Measurements from ENCODE around the gene CSTB.
"Not testable (repeated sequence)": the region's sequence is repeated elsewhere in the genome, so short reads cannot be mapped to it uniquely, and the experiment has no call there.

Gene CSTB, protein sequence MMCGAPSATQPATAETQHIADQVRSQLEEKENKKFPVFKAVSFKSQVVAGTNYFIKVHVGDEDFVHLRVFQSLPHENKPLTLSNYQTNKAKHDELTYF

DNA sequence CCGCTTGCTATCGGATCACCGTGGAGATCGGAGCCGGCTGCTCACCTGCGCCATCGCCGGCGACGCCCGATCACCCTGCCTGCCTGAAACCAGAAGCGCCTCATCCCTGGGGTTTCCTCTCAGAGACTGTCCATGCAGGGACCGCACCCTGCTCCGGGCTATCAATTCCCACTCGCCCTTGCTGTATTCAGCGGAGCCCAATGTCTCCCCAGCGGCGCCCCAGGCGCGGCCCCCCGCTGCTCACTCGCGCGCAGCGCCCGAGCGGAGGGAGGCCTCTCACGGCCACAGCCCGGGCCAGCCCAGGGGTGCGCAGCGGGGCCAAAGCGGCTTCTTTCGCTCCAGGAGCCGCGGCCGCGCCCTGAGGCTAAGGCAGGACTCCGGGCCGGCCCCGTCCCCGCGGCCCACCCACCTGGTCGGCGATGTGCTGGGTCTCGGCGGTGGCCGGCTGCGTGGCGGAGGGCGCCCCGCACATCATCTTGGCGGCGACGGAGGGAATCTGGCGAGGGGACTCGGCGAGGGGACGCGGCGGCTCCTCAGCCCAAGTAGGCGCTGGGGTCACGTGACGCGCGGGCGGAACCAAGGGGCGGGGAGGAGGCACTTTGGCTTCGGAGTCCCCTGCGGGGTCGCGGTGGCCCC lies at the start of gene CSTB:
Gene CSTB, minus strand, starts transcription at position 514 of the 636 bp plus-strand sequence. Its CDS starts 39 bp downstream, at position 475.
- DNase-seq (ENCODE audit: low read depth): peak; percentile 76

DNA sequence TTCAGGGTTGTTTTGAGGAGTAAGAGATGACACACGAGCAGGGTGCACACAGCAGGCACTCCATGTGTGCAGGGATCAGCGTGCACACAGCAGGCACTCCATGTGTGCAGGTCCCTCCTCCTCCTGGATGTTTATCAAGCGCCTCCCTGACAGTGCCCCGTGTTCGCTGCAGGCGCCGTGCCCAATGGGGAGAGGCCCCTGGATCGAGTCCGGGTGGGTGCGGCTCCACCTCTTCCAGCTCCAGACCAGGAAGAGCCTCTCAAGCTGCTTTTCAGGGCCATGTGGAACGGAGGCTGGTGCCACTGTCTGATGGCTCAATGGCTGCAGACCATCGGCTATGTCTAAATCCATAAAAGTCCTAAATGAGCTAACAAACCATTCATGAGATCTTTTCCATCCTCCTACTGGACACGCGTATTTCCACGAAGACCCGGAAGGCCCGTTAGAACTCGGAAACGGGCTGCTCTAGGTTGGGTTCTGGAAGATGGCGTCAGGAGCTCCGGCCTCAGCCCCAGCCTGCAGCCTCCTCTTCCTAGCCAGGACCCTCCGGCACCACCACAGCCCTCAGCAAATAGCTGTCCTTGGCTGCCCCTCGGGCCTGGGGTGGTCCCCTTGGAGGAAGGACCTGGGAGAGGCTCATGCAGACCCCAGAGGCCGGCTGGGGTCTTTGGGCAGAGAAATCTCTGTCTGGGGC lies 49.3 kb upstream of the CSTB start:
- no peak for DNase-seq (ENCODE audit: low read depth)

DNA sequence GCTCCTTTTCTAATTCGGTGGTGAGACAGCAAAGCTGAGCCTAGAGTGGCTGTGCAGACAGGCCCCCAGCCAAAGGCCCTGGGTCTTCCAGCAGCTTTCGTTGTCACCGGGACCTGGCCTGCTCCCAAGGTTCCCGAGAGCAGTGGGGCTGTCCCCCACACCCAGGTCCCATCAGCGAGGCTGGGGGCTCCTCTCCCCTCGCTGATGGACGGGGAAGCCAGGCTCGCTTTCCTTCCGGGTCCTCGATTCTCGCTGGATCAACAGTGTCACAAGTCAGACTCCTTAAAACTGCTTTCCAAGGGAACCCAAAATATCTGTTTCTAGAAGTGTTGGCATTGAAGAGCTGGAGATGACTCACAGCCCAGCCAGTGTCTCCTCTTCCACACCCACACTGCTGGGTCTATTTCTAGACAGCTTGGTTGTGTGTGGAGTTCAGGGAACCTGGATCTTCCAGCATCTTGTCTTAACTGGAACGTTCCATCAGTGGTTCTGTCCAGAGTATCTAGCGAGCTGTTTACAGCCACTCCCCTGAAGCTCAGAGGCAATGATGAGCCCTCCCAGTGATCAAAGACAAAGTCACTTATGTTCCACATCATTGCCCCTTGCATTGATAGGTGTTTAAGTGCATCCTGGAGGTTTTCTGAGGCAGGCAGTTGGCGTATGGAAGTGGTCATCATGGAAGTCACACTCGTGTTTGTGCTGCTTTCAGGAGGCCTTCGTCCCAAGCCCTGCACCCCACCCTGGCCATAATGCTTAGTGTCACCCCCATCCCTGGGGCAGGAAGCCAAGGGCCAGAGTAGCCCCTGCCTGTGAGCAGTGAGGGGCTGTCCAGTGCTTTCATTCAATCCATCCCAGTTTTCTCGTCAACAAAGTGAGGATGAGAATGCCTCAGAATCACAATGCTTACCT lies 48.5 kb upstream of the CSTB start:
- DNase-seq (ENCODE audit: low read depth): no peak

DNA sequence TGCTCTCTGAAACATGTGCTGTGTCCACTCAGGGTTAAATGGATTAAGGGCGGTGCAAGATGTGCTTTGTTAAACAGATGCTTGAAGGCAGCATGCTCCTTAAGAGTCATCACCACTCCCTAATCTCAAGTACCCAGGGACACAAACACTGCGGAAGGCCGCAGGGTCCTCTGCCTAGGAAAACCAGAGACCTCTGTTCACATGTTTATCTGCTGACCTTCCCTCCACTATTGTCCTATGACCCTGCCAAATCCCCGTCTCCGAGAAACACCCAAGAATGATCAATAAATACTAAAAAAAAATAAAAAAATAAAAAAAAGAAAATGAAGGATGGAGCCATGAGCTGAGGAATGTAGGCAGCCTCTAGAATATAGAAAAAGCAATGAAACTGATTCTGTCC lies 46.6 kb upstream of the CSTB start:
- not testable (repeated sequence) for DNase-seq (ENCODE audit: low read depth)

DNA sequence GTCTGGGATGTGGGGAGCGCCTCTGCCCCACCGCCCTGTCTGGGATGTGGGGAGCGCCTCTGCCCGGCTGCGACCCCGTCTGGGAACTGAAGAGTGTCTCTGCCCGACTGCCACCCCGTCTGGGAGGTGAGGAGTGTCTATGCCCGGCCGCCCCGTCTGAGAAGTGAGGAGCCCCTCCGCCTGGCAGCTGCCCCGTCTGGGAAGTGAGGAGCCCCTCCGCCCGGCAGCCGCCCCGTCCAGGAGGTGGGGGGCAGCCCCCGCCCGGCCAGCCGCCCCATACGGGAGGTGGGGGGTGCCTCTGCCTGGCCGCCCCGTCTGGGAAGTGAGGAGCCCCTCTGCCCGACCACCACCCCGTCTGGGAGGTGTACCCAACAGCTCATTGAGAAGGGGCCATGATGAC lies 46.1 kb upstream of the CSTB start:
- DNase-seq (ENCODE audit: low read depth): not testable (repeated sequence)

DNA sequence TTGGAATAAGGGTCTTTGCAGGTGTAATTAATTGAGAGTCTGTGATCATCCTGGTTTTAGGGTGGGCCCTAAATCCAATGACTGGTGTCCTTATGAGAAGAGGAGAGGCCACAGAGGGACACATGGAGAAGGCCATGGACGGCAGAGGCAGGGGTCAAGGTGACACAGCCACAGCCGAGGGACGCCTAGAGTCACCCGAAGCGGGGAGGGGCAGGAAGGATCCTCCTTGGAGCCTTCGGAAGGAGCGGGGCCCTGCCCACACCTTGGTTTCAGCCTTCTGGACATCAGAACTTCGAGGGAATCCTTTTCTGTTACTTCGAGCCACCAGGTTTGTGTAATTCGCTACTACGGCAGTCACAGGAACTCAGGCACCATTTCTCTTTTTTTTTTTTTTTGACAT lies 44.4 kb upstream of the CSTB start:
- no peak for DNase-seq (ENCODE audit: low read depth)

DNA sequence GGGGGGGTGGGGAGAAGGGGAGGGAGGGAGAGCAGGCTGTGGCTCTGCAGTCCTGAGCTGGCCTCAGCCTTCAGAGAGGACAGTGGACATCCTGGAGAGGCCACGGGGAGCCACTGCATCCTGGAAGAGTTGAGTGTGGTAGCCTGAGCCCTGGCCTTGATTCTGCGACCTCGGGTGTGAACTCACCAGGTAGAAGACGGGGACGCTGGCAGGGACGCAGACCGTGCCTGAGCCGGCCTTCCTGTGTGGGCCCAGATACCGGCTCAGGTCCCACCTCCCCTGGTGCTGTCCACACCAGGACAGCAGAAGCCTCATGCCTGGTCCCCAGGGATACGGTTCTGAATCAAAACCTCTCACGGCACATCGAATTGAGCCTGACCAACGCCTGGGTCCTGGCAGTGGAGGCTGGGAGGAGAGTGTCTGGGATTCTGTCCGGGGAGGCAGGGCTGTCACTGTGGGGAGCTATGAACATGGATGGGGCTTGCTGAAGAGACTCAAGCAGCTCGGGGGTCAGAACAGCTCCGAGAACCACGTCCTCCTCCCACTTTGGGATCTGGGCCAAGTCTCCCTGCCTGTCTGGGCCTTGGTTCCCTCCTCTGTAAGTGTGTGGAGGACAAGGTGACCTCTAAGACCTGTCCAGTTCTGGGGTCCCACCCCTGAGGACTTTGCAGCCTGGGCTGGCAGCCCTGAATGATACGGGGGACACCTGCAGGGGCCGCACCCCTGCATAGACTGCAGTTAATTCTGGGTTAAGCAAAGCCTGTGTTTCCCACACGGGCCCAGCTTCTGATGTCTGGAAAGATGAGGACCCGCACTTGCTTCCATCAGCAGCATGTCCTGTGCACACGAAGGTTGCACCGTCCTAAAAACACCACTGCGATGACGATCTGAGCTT lies 43.6 kb upstream of the CSTB start:
- DNase-seq (ENCODE audit: low read depth): no peak

DNA sequence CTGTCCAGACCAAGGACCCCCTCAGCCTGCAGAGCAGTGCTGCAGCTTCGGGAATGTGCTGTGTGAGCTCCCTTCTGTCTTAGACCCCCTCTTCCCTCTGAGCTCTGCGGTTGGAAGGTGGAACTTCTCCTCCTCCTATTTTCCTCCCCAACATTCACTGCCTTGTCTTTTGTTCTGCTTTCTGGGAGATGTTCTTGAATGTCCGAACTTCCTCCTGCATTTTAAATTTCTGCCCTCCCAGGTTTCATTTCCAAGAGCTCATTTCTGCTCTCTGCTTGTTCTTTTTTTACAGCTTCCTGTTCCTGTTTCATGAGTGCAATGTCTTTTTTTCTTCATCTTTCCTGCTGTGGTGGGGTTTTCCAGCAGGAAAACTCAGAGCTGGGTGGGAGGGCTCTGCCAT lies 42.6 kb upstream of the CSTB start:
- no peak for DNase-seq (ENCODE audit: low read depth)

DNA sequence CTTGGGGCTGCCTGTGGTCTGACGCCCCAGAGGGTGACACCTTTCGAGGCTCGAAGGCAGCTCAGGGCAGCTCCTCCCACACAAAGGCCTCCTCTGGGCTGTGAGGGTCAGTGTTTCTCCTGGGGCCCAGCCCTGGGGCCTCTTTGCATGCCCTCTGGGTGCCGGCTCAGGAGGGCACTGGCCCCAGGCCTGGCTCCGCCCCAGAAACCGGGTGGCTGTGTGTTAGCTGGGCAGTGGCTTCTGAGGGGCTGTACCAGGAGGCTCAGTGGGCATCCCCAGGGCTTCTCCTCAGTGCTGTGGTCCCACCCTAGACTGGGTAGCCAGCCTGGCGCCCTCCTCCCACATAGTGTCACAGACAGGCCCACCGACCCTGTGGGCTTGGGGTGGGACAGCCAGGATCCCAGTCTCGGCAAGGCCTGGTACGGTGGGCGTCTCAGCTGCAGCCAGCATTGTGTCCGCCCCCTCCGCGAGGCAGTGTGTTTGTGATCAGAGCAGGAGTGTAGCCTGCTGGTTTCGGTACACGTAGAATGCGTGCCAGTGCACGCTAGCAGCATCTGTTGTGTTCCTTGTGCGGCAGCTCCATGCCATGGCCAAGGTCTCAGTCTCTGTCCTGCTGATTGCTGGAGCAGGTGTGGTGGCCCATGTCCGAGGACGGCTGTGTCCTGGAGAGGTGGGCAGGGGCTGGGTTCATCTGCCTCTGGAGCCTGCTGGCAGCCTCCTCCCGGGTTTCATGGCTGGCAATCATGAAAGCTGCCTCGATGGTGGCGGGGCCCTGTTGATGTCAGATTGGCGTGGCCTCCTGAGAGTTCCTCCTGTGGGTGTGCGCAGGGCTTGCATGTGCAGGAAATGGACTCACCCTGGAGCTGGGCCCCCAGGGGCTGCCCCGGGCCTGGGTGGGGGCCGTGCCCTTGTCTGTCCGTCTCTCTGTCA lies 41.3 kb upstream of the CSTB start:
- DNase-seq (ENCODE audit: low read depth): no peak

DNA sequence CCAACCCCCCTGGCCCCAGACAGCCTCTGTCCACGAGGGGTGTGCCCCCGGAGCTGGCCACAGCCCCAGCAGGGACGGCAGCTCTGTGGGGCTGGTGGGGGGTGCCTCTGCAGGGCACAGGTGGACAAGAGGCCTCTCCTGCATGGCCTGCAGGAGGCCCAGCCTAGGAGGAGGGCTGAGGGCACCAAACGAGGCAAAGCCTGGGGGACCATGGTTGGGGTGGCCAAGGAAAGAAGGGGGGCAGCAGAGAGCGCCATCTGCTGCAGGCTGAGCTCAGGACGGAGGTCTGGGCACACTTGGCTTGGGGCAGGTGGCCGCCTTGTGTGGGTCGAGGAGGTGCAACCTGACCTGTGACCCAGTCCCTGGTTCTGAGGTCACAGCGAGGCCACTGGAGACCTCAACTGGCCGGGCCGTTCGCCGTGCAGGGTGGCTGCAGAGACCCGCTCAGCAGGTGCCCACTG lies 40.5 kb upstream of the CSTB start:
- no peak for DNase-seq (ENCODE audit: low read depth)

DNA sequence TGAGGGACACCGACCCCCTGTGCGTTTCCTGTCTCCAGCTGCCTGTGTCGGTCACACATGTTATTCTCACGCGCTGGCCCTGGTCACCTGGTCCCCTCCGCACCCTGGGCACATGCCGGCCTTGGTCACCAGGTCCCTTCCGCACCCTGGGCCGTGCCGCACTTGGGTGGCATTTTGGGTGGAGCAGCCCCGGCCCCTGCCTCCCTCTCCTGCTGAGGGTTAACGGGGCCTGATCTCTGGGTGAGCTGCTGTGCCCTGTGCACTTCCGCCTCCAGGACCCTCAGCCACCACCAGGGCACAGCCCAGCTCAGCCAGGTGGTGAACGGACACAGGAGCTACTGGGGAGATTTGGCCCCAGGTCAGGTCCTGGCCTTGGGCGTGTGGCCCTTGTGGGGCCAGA lies 39.9 kb upstream of the CSTB start:
- DNase-seq (ENCODE audit: low read depth): no peak

DNA sequence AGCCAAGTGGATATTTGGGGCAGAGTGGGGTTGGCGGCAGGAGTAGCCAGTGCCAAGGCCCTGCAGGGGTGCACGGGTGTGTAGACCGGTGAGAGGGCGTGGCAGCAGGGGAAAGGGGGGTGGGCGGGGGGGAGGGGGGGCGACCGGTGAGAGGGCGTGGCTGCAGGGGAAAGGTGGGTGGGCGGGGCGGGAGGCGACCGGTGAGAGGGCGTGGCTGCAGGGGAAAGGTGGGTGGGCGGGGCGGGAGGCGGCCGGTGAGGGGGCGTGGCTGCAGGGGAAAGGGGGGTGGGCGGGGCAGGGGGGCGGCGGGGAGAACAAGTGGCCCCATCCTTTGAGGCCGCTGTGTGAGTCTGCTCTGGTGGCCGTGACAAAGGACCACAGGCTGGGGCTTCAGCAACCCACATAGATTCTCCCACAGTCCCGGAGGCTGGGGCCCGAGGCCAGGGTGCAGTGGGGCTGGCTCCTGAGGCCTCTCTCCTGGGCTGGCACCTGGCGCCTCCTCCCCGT lies 39.1 kb upstream of the CSTB start:
- no peak for DNase-seq (ENCODE audit: low read depth)

DNA sequence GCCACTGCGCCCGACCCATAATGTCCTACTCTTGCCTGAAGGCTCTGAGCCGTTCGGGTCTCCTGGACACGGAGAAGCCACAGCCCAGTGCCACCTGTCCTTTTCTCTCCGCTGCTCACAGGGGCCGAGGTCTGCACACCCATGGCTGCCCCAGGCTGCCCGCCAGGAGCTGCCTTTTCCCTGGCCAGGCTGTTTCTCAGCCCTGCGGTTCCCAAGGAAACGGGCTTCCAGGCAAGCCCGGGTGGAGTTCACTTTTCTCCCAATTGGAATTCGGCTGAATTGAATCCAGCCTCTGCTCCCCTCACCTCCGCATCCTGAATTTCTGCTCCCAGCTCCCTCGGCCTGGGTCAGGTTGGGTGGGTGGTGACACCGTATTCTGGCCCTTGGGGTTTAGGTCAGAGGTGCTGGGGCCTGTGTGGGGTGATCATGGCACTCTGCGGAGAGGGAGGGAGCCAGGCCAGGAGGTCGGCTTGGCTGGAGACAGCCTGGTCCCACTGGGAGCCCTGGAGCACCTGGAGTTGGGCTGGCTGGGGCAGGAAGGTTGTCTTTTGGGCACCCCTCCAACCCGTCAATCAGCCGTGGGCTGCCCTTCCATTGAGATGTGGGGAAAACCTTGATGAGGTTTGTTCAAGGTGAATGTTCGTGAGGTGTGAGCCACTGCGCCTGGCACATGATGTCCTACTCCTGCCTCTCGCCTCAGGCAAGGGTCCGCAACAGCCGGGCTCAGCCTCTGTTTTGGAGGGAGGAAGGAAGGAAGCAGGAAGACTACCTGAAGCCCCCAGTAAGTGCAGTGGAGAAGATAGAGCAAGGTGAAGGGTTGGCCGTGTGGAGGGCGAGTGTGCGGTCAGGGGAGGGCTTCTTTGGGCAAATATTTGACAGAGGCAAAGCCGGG lies 38.4 kb upstream of the CSTB start:
- no peak for DNase-seq (ENCODE audit: low read depth)

DNA sequence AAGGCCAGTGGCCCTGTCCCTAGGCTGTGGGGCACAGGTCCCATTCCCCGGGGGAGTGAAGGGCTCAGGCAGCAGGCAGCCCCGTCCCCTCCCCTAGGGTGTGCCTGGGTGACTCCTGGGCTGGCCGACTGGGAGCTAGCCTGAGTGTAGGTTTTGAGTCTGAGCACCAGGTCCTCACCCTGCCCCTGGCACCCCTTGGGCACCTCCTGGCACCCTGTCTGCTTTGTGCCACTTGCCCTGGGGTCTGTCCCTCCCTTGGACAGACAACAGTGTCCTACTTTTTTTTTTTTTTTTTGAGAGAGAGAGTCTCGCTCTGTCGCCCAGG lies 37.5 kb upstream of the CSTB start:
- no peak for DNase-seq (ENCODE audit: low read depth)

DNA sequence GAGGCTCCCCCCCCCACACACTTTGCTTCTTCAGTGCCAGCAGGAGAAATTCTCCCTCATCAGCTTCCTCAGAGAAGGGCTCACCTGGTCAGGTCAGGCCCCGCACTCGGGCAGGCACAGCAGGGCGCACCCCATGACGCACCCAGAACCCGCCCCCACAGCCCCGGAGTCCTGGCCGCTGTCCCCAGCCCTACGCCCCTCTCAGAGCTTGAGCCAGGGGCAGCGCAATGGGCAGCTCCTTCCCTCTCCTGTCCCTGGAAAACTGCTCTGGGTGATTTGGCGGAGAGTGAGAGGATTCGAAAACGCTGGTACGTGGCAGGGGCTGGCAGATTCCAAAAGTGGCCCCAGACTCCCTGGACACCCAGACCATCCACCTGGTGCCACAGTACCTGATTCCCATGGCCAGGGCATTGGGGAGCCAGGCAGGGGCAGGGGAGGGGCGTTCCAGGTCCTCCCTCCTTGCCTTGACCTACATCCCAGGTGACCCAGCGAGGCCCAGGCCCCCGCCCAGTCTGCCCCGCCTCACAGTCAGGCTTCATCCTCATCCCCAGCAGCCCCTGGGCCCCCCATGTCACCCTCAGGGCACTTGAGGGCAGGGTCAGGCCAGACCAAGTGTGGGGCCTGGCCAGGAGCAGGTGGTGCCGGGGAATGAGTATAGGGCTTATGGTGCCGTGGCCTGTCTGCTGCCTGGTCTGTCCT lies 37.0 kb upstream of the CSTB start:
- no peak for DNase-seq (ENCODE audit: low read depth)

DNA sequence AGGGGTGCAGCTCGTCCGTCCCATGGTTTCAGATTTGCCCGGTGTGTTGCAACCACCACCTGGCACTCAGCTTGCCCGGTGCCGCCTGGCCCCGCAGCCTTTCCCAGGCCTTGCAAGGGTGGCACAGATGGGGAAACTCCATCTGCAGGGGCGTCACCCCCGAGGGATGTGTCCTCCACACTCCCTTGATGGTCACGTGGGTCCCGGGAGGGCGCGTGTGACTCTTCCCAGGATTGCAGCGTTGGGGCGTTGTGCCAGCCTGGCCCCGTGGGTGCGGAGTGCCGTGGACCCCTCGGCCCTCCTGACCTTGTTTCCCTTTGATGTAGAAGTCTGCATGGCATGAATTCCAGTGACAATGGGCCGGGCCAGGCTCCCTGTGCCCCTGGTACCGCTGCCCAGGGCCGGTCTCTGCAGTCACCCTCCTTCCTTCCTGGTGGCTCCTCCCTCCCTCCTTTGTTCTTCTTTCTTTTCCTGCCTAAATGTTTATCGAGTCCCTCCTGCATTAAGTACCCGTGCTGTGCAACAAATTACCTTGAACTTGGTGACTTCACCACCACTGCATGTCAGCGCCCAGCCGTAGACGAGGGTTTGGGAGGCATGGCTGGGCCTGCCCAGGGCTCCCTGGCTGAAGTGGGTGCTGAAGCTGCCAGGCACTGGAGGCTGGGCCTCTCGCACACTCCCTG lies 36.2 kb upstream of the CSTB start:
- no peak for DNase-seq (ENCODE audit: low read depth)

DNA sequence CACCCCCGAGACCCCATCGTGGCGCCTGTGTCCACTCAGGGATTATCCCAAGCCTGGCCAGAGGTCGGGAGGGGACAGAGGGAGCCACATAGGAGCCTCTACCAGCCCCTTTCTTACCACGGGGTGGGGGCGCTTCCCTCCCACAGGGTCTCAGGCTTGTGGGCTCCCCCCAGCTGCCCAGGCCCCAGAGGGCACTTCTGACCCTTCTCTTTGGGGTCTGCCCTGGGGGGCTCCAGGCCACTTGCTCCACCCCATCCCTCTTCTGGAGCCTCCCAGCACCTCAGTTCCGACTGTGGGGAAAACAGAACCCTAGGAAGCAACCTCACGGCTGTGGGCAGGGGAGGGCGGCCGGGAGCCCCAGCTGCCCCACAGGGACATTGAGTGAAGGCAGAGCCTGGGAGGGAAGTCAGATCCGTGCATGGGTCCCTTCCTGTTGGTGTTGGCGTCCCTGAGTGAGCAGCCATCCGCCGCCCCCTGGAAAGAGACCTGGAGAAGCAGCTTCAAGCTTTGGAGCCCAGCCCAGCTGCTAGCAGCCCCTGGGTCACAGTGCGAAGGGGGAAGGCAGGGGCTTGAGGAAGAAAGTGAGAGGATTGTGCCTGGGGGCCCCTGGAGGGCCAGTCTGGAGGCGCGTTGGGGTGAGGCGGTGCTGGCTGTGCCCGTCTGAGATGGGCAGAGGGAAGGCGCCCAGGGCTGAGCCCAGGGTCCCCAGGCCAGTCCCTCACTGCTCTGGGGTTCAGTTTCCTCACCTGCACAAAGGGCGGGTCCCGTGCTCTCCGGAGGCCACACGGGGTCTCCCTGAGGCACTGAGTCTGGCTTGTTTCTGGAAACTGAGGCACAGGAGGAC lies 35.4 kb upstream of the CSTB start:
- DNase-seq (ENCODE audit: low read depth): no peak

Measured in stimulated activated CD8-positive, alpha-beta memory T cell treated with anti-CD3 and anti-CD28 coated beads, Interleukin-12 subunit alpha, Interleukin-12 subunit beta, amount 100 ng/mL, for 1 hour (primary cell).